Measurements from ENCODE around the gene AGPS.

Gene AGPS

GRCh38 chr2:177474301-177474700 is 81.7 kb downstream of the AGPS start:
- no peaks in the 10 kb centered on the region for H3K9me2 ChIP-seq (replicated peaks; ENCODE audit: control insufficient read depth, low read length)
- H4K20me1 ChIP-seq (ENCODE audit: control insufficient read depth, insufficient read depth, low read depth, low read length) = no peaks in the 10 kb centered on the region
- H3K4me3 ChIP-seq (ENCODE audit: low read length) = no peak overlapping the region
- H3K79me2 ChIP-seq (ENCODE audit: control insufficient read depth, low read length) = no peaks in the 10 kb centered on the region
- TF ChIP-seq CTCF (IDR thresholded peaks at IDR 0.05; ENCODE audit: low read depth, low read length, poor library complexity, severe bottlenecking) (no peak), EZH2phosphoT487 (IDR thresholded peaks at IDR 0.05; ENCODE audit: borderline replicate concordance, low read length) (no peak)
- H3K4me1 ChIP-seq (ENCODE audit: control insufficient read depth, low read length) = no peaks in the 10 kb centered on the region
- H3K36me3 ChIP-seq (ENCODE audit: control insufficient read depth, low read length) = 0 out of 2 replicates have a peak, but pooled peaks cover 3% of the 10 kb centered on the region
- H3K27ac ChIP-seq (ENCODE audit: low read depth, low read length) = no peak overlapping the region
- H3K27me3 ChIP-seq (ENCODE audit: control insufficient read depth, low read length) = no peaks in the 10 kb centered on the region
- H3F3A ChIP-seq (ENCODE audit: control insufficient read depth, insufficient read depth) = no peaks in the 10 kb centered on the region
- no peak overlapping the region for H3K4me2 ChIP-seq (ENCODE audit: low read length)
- no peaks in the 10 kb centered on the region for H3K9me3 ChIP-seq (ENCODE audit: control insufficient read depth, insufficient read depth, low read length)

- Histone ChIP-seq H3K9me2 (replicated peaks; ENCODE audit: control insufficient read depth, low read length) (no peaks in the 10 kb centered on the region), H3K4me3 (ENCODE audit: low read length) (no peak overlapping the region), H3K9me3 (ENCODE audit: control insufficient read depth, insufficient read depth, low read length) (no peaks in the 10 kb centered on the region), H3K27ac (ENCODE audit: low read depth, low read length) (no peak overlapping the region), H3F3A (ENCODE audit: control insufficient read depth, insufficient read depth) (no peaks in the 10 kb centered on the region), H4K20me1 (ENCODE audit: control insufficient read depth, insufficient read depth, low read depth, low read length) (no peaks in the 10 kb centered on the region), H3K4me1 (ENCODE audit: control insufficient read depth, low read length) (no peaks in the 10 kb centered on the region), H3K4me2 (ENCODE audit: low read length) (no peak overlapping the region), H3K27me3 (ENCODE audit: control insufficient read depth, low read length) (no peaks in the 10 kb centered on the region), H3K79me2 (ENCODE audit: control insufficient read depth, low read length) (no peaks in the 10 kb centered on the region), H3K36me3 (ENCODE audit: control insufficient read depth, low read length) (0 out of 2 replicates have a peak, but pooled peaks cover 3% of the 10 kb centered on the region)
- TF ChIP-seq EZH2phosphoT487 (IDR thresholded peaks at IDR 0.05; ENCODE audit: borderline replicate concordance, low read length) = no peak
- no peak for TF ChIP-seq CTCF (IDR thresholded peaks at IDR 0.05; ENCODE audit: low read depth, low read length, poor library complexity, severe bottlenecking)
Observed at GRCh38 chr2:177474998-177475397, 82.4 kb downstream of the AGPS start.

GRCh38 chr2:177476897-177477296 is 84.3 kb downstream of the AGPS start:
- Histone ChIP-seq H4K20me1 (ENCODE audit: control insufficient read depth, insufficient read depth, low read depth, low read length) (no peaks in the 10 kb centered on the region), H3K4me3 (ENCODE audit: low read length) (no peak overlapping the region), H3K4me2 (ENCODE audit: low read length) (no peak overlapping the region), H3K27ac (ENCODE audit: low read depth, low read length) (no peak overlapping the region), H3K27me3 (ENCODE audit: control insufficient read depth, low read length) (no peaks in the 10 kb centered on the region), H3K9me3 (ENCODE audit: control insufficient read depth, insufficient read depth, low read length) (no peaks in the 10 kb centered on the region), H3K4me1 (ENCODE audit: control insufficient read depth, low read length) (no peaks in the 10 kb centered on the region), H3K36me3 (ENCODE audit: control insufficient read depth, low read length) (0 out of 2 replicates have a peak, but pooled peaks cover 3% of the 10 kb centered on the region), H3K79me2 (ENCODE audit: control insufficient read depth, low read length) (no peaks in the 10 kb centered on the region), H3F3A (ENCODE audit: control insufficient read depth, insufficient read depth) (no peaks in the 10 kb centered on the region), H3K9me2 (replicated peaks; ENCODE audit: control insufficient read depth, low read length) (no peaks in the 10 kb centered on the region)
- no peak for TF ChIP-seq EZH2phosphoT487 (IDR thresholded peaks at IDR 0.05; ENCODE audit: borderline replicate concordance, low read length)

GRCh38 chr2:177478029-177478428 is 85.5 kb downstream of the AGPS start:
- no peaks in the 10 kb centered on the region for H3K9me2 ChIP-seq (replicated peaks; ENCODE audit: control insufficient read depth, low read length)
- no peak overlapping the region for H3K27ac ChIP-seq (ENCODE audit: low read depth, low read length)
- H3K4me2 ChIP-seq (ENCODE audit: low read length) = no peak overlapping the region
- 0 out of 2 replicates have a peak, but pooled peaks cover 3% of the 10 kb centered on the region for H3K36me3 ChIP-seq (ENCODE audit: control insufficient read depth, low read length)
- H3K27me3 ChIP-seq (ENCODE audit: control insufficient read depth, low read length) = no peaks in the 10 kb centered on the region
- H3K4me3 ChIP-seq (ENCODE audit: low read length) = no peak overlapping the region
- TF ChIP-seq EZH2phosphoT487 (IDR thresholded peaks at IDR 0.05; ENCODE audit: borderline replicate concordance, low read length) (no peak), CTCF (IDR thresholded peaks at IDR 0.05; ENCODE audit: low read depth, low read length, poor library complexity, severe bottlenecking) (no peak)
- H3F3A ChIP-seq (ENCODE audit: control insufficient read depth, insufficient read depth) = no peaks in the 10 kb centered on the region
- no peaks in the 10 kb centered on the region for H3K4me1 ChIP-seq (ENCODE audit: control insufficient read depth, low read length)
- no peaks in the 10 kb centered on the region for H3K79me2 ChIP-seq (ENCODE audit: control insufficient read depth, low read length)
- no peaks in the 10 kb centered on the region for H4K20me1 ChIP-seq (ENCODE audit: control insufficient read depth, insufficient read depth, low read depth, low read length)
- no peaks in the 10 kb centered on the region for H3K9me3 ChIP-seq (ENCODE audit: control insufficient read depth, insufficient read depth, low read length)
